Memory B cell (primary cell): ENCODE data around the gene BBS12.

ENCODE experiments used
- ATAC-seq: fragments of 150-1000 bp; cut with Tn5 transposase; 2 replicates; pipeline ENCODE4 v1.10.0; 2021; ENCODE audit warnings: low read depth, mild to moderate bottlenecking, moderate library complexity
- DNase-seq, 2 donors: peaks; one replicate each; pipeline ENCODE4 v3.0.0; 2022; ENCODE audit warnings: low spot score in 2 of 2
- H3K27ac Mint-ChIP-seq: one replicate; pipeline ENCODE4 v1.8.0; 2022; ENCODE audit warnings: mild to moderate bottlenecking, moderate library complexity, mixed read lengths
- H3K27me3 Mint-ChIP-seq: one replicate; pipeline ENCODE4 v1.8.0; 2022; ENCODE audit warnings: mixed read lengths
- H3K36me3 Mint-ChIP-seq: one replicate; pipeline ENCODE4 v1.8.0; 2022; ENCODE audit warnings: mild to moderate bottlenecking, mixed read lengths
- H3K4me1 Mint-ChIP-seq: one replicate; pipeline ENCODE4 v1.8.0; 2022; ENCODE audit warnings: mixed read lengths
- H3K4me3 Mint-ChIP-seq: one replicate; pipeline ENCODE4 v1.8.0; 2022; ENCODE audit warnings: mild to moderate bottlenecking, moderate library complexity, mixed read lengths
- H3K9me3 Mint-ChIP-seq: one replicate; pipeline ENCODE4 v1.8.0; 2022; ENCODE audit warnings: mixed read lengths

Gene BBS12

DNA sequence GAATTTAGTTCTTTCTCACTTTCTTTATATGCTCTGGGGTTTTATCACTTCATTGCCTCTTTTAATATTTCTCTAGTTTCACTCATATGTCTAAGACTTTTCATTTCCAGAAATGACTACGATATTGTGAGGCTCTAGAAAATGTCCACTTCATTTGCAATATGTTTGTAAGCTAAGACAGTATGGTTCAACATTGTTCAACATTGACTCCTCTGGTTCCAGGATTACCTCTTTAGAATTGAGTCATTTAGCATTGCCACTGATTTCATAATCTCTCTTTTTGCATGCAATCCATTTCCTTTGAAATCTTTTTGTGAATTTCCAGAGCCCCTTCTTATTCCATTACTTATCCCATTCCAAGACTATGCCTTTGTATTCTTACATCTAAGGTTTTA, 32.3 kb downstream of the BBS12 start:
- Mint-ChIP-seq H3K4me1 (peaks cover 11% of the 10 kb centered on the region), H3K9me3 (no peaks in the 10 kb centered on the region), H3K27me3 (no peaks in the 10 kb centered on the region), H3K27ac (no peak overlapping the region), H3K36me3 (no peaks in the 10 kb centered on the region), H3K4me3 (no peak overlapping the region)
- ATAC-seq (no peak), DNase-seq (no peak)

DNA sequence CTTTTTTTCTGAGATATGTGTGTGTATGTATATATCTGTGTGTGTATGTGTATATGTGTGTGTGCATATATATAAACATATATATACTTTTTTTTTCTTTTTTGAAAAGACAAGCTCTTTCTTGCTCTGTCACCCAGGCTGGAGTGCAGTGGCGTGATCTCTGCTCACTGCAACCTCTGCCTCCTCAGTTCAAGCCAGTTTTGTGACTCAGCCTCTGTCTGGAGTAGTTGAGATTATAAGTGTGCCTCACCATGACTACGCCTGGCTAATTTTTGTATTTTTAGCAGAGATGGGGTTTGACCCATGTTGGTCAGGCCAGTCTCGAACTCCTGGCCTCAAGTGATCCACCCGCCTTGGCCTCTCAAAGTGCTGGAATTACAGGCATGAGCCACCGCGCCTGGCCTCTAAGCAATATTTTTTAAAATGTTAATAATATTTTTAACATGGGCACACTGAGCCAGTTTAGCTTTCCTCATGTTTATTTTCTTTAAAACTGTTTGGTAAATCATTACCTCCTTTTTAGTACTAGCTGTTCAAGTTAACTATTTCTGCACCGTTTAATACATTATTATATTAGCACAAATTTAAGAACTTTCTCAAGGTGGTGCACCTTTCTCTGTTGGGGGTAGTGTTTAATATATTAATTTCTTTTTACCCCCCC, 33.3 kb downstream of the BBS12 start:
- Mint-ChIP-seq H3K27me3 (no peaks in the 10 kb centered on the region), H3K9me3 (no peaks in the 10 kb centered on the region), H3K4me3 (no peak overlapping the region), H3K4me1 (peaks cover 11% of the 10 kb centered on the region), H3K27ac (no peak overlapping the region), H3K36me3 (no peaks in the 10 kb centered on the region)
- DNase-seq (no peak), ATAC-seq (no peak)

DNA sequence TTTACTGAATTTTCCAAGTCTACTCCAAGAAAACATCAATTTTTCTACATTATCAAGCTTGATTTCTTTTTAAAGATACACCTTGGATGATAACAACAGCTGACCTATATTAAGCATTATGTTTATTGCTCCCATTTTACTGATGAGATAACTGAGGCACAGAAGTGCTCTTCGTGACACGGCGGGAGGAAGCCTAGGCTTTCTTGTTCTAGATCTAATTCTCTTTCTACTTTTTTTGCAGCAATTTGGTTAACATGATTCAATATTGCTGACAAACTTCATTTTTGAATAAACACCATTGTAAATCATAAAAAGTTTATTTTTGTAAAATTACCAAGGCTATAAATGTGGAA, 33.8 kb downstream of the BBS12 start:
- no peak overlapping the region for H3K27ac Mint-ChIP-seq
- peaks cover 8% of the 10 kb centered on the region for H3K4me1 Mint-ChIP-seq
- no peak for ATAC-seq
- no peaks in the 10 kb centered on the region for H3K27me3 Mint-ChIP-seq
- no peak for DNase-seq
- no peaks in the 10 kb centered on the region for H3K9me3 Mint-ChIP-seq
- no peaks in the 10 kb centered on the region for H3K36me3 Mint-ChIP-seq
- no peak overlapping the region for H3K4me3 Mint-ChIP-seq

DNA sequence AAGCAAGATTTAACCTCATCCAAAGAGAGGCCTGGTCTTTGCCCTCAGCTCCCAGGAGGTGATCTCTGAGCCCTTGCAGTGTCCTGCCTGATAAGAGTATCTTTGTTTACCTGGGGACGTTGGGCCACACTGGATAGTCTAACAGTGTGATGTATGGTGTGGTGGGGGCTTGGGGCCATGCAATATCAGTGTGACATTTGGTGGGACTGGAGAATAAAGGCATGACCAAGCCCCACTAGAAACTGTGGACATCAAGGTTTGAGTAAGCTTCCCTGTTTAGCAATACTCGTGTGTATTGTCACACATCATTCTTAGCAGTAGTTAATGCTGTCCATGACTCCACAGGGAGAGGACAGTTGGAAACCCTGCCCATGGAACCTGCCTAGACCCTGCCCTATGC, 34.4 kb downstream of the BBS12 start:
- H3K4me3 Mint-ChIP-seq: no peak overlapping the region
- no peaks in the 10 kb centered on the region for H3K27me3 Mint-ChIP-seq
- DNase-seq: no peak
- no peaks in the 10 kb centered on the region for H3K36me3 Mint-ChIP-seq
- H3K4me1 Mint-ChIP-seq: peaks cover 5% of the 10 kb centered on the region
- no peak overlapping the region for H3K27ac Mint-ChIP-seq
- no peak for ATAC-seq
- no peaks in the 10 kb centered on the region for H3K9me3 Mint-ChIP-seq

DNA sequence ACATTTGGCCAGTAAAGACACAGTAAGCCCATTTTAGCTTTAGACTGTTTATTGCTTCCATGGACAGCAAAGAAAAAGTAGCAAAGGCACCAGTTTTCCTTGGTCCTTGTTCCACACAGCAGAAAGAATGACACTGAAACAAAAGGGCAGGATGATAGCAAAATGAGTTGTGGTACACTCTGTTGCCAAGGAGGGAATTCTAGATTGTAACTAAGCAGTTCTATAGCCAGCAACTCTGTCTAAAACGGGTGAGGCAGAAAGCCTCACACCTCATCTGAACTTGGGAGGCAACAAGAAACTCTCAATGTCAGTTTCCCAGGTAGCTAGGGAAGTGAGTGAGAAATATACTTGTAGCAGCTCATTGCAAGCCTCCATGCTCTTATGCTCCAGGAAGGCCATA, 39.2 kb downstream of the BBS12 start:
- no peak overlapping the region for H3K4me3 Mint-ChIP-seq
- H3K27me3 Mint-ChIP-seq: peaks cover 3% of the 10 kb centered on the region
- no peaks in the 10 kb centered on the region for H3K9me3 Mint-ChIP-seq
- ATAC-seq (no peak), DNase-seq (no peak)
- no peaks in the 10 kb centered on the region for H3K36me3 Mint-ChIP-seq
- no peak overlapping the region for H3K27ac Mint-ChIP-seq
- H3K4me1 Mint-ChIP-seq: no peaks in the 10 kb centered on the region

DNA sequence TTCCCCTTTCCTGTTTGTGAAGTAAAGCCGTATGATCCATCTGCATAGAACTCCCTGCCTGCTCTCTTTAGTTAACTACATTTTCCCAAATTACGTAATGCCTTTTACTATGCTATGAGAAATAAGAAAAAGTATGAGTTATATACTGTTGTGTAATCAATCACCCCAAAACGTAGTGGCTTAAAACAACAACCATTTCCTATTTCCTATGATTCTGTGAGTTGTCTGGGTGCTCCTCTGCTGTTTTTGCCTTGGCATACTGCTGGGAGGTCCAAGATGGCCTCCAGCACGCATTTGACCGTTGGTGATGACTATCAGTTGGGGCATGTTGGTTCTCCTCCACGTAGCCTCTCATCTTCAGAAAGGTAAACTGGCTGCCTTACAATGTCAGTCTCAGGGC, 39.8 kb downstream of the BBS12 start:
- peaks cover 3% of the 10 kb centered on the region for H3K27me3 Mint-ChIP-seq
- no peaks in the 10 kb centered on the region for H3K9me3 Mint-ChIP-seq
- DNase-seq (no peak), ATAC-seq (no peak)
- H3K4me1 Mint-ChIP-seq: no peaks in the 10 kb centered on the region
- H3K36me3 Mint-ChIP-seq: no peaks in the 10 kb centered on the region
- no peak overlapping the region for H3K4me3 Mint-ChIP-seq
- no peak overlapping the region for H3K27ac Mint-ChIP-seq

DNA sequence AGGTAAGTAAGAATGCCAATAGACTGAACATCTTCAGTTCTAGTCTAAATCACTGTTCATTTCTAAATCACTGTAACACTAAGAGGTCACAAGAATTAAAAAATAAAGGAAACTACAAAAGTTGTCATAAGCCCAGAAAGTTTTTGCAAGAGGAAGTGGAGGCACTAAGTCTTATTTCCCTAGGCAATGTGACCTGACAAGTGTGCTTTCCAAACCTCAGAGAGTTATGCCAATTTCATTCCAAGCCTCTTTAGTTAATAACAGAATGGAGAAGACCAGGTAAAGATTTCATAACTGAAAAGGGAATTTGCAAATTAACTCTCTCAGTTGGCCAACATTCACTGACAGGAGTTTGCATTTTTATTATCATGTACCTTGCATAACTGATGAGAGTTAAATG, 40.5 kb downstream of the BBS12 start:
- ATAC-seq (no peak), DNase-seq (no peak)
- Mint-ChIP-seq H3K4me1 (no peaks in the 10 kb centered on the region), H3K9me3 (no peaks in the 10 kb centered on the region), H3K27me3 (peaks cover 3% of the 10 kb centered on the region), H3K36me3 (no peaks in the 10 kb centered on the region), H3K27ac (no peak overlapping the region), H3K4me3 (no peak overlapping the region)

DNA sequence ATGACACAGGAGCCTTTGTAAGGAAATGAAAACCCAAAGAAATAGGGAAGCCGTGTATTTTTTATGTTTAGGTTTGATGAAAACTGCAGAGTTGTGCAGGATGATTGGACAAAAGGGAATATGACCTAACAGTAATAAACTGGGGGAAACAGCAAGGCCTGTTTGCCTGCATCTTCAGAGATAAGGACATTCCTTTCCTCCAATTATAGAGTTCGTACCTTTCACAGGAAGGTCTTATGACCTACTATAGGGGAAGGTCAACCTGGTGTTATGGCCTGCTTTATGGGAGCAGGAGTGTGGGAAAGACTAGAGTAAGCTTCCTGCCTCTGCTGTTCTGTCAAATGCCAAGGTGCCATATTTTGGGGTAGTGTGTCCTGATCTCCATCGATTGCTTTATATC, 42.5 kb downstream of the BBS12 start:
- ATAC-seq: no peak
- H3K4me3 Mint-ChIP-seq: no peak overlapping the region
- H3K4me1 Mint-ChIP-seq: no peaks in the 10 kb centered on the region
- no peak overlapping the region for H3K27ac Mint-ChIP-seq
- H3K36me3 Mint-ChIP-seq: no peaks in the 10 kb centered on the region
- peaks cover 3% of the 10 kb centered on the region for H3K27me3 Mint-ChIP-seq
- H3K9me3 Mint-ChIP-seq: no peaks in the 10 kb centered on the region
- DNase-seq: no peak

DNA sequence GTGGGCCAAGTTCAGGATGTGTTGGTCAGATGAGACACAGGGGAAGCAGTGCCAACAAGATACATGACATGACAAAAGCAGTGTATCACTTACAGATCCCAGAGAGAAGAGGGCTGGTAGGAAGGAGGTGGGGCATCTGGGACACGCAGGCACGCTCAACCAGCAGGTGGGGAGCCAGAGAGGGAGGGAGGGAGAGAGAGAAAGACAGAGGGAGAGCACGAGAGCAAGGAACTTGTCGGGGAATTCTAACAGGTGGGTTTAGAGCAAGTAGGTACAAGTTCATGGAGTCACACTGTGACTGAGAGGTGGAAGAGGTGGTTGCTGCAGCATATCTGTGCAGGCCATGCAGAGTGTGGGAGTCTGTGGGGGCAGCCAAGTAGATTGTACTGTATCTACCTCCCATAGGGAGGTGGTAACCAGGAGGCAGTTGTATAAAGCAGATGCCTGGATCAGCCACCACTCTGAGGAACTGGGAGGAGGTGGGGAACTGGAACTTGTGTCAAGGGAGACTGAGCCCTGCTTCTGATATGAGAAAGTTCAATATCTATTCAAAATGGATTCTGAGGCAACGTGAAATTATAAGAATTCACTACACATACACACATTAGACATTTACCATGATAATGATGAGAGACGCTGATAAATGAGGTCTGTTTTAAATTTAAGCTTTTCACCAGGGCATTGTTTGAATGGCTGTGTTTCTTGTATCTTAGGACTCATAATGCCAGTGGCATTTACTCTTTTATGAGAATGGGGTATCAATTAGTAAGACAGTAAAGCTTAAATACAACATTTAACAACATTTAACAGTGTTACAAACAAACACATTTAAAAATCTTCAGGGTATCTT, 43.7 kb downstream of the BBS12 start:
- Mint-ChIP-seq H3K36me3 (no peaks in the 10 kb centered on the region), H3K27ac (no peak overlapping the region), H3K9me3 (no peaks in the 10 kb centered on the region), H3K27me3 (peaks cover 6% of the 10 kb centered on the region), H3K4me3 (no peak overlapping the region), H3K4me1 (no peaks in the 10 kb centered on the region)
- ATAC-seq (no peak), DNase-seq (no peak)

DNA sequence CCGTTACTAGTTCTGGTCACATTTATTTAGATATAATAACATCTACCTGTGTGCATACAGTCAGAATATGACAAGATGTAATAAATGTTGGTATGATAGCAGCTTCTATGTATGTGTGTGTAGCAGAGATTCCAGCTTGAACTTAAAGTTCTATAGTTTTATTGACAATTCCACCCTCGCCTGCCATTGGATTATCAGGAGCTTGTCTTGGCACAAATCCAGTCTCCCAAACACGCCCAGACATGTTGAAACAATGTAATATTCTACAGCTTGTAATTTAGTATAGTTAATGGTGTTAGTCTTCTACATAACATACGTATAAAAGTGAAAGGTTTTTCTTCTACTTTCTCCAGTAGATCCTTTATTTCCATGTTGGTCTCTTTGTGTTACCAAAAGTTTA, 44.4 kb downstream of the BBS12 start:
- no peak for ATAC-seq

DNA sequence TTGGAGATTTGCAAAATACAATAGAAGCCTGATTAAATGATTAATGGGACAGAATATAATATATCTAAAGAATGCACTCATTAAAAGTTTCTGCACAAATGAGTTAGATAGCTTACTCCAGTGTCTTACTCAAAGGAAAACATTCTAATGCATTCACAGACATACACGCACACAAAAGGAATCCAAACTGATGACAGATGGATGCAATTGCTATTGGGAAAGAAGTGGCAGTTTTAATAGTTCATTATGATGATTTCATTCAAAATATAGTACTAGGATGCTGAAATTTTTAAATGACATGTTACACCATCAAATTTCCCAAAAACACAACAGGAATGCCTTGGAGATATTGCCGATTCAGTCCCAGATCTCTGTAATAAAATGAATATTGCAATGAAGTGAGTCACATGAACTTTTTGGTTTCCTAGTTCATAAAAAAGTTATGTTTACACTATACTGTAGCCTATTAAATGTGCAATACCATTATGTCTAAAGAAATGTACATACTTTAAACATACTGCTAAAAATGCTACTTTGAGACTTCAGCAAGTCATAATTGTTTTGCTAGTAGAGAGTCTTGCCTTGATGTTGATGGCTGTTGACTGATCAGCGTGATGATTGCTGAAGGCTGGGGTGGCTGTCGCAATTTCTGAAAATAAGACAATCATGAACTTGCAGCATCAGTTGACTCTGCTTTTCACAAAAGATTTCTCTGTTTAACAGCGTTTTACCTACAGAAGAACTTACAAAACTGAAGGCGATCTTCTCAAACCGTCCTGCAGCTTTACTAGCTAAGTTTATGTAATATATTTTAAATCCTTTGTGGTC, 45.6 kb downstream of the BBS12 start:
- H3K27me3 Mint-ChIP-seq: peaks cover 6% of the 10 kb centered on the region
- DNase-seq: no peak

More for the DNA sequence above, 44.4 kb downstream of the BBS12 start:
- no peaks in the 10 kb centered on the region for H3K36me3 Mint-ChIP-seq
- H3K27ac Mint-ChIP-seq: no peak overlapping the region
- H3K9me3 Mint-ChIP-seq: no peaks in the 10 kb centered on the region
- H3K4me3 Mint-ChIP-seq: no peak overlapping the region
- H3K4me1 Mint-ChIP-seq: no peaks in the 10 kb centered on the region
- H3K27me3 Mint-ChIP-seq: peaks cover 6% of the 10 kb centered on the region
- no peak for DNase-seq

DNA sequence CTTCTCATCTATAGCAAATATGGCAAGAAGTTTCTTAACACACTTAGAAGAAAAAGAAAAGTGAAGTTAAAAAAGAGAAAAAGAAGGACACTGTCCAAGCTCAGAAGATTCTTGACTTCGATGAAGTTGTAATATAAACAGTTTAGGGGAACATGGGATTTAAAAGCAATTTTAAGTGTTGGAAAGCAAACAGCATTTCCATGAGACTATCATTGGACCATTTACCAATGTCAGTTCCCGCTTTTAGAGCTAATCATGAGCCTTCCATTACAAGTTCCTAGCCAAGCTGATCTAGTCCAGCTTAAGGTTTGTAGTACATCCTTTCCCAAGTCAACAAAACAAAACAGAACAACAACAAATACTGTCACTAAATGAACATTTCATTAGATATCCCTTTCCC, 49.0 kb downstream of the BBS12 start:
- no peak for ATAC-seq
- Mint-ChIP-seq H3K9me3 (peaks cover 2% of the 10 kb centered on the region), H3K27me3 (peaks cover 4% of the 10 kb centered on the region), H3K27ac (no peak overlapping the region), H3K4me1 (peaks cover 4% of the 10 kb centered on the region), H3K4me3 (no peak overlapping the region), H3K36me3 (peaks cover 1% of the 10 kb centered on the region)
- DNase-seq: no peak

More for the DNA sequence above, 45.6 kb downstream of the BBS12 start:
- Mint-ChIP-seq H3K36me3 (no peaks in the 10 kb centered on the region), H3K27ac (no peak overlapping the region), H3K9me3 (no peaks in the 10 kb centered on the region), H3K4me3 (no peak overlapping the region), H3K4me1 (no peaks in the 10 kb centered on the region)
- ATAC-seq: no peak

DNA sequence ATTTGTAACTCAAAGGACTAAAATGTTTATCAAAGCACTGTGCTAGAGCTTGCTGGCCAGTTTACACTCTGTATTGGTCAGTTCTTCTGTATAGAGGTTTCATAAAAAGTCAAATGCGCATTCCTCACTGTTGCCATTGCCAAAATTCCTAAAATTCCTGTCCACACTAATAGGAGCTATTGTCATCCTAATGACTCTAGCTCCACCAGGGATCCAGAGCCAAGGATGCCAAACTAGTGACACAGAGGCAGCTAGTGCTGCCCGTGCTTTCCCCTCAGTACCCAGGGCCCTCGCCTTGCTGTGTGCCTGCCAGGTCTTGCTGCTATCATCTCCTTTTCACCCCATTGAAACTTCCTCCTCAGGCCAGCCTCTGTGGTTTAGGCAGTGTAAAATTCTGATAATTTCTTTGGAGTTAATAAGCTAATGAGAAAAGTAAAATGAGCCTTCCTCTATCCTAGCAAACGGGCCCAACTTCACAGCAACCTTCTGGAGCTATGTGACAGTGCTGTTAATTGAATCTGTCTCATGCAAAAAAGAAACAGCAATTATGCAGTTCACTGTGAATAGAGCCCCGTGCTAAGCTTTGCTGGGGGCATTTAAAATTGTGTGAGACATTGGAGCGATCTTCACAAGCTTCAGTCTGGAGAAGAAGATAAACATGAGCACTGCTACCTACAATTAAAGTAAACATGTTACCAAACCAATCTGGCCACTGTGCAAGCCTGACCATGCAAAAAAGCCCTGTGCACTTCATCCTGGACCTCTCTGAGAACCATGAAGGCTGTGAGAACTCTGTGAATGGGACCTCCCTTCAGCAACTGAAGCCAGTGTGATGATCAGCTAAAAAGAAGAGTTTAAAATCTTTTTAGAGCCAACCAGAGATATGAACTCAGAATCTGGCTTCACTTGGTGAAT, 51.1 kb downstream of the BBS12 start:
- H3K9me3 Mint-ChIP-seq: peaks cover 2% of the 10 kb centered on the region
- H3K4me3 Mint-ChIP-seq: no peak overlapping the region
- H3K36me3 Mint-ChIP-seq: peaks cover 1% of the 10 kb centered on the region
- DNase-seq (no peak), ATAC-seq (no peak)
- H3K27ac Mint-ChIP-seq: no peak overlapping the region
- H3K4me1 Mint-ChIP-seq: peaks cover 4% of the 10 kb centered on the region
- H3K27me3 Mint-ChIP-seq: peaks cover 4% of the 10 kb centered on the region
